Chondrocyte (in vitro differentiated cells): ENCODE data around the gene RGL2. TPM values are rescaled to one million over a fixed set of nuclear protein-coding genes. Genes with fewer than 3 reads are reported as not detected.

ENCODE experiments used
- DNase-seq: peaks from one replicate; pipeline ENCODE4 v3.0.0; 2021; ENCODE audit warnings: mixed read lengths, low spot score
- H3K27ac Mint-ChIP-seq: one replicate; pipeline ENCODE4 v1.8.0; 2021; ENCODE audit warnings: mild to moderate bottlenecking, moderate library complexity, mixed read lengths; ENCODE audit not compliant: unreplicated experiment
- H3K27me3 Mint-ChIP-seq: 2 replicates; pipeline ENCODE4 v1.8.0; 2021; ENCODE audit warnings: low read depth, mixed read lengths
- H3K36me3 Mint-ChIP-seq: 2 replicates; pipeline ENCODE4 v1.8.0; 2021; ENCODE audit warnings: low read depth, mixed read lengths
- H3K4me1 Mint-ChIP-seq: 2 replicates; pipeline ENCODE4 v1.8.0; 2021; ENCODE audit warnings: low read depth, mild to moderate bottlenecking, mixed read lengths
- H3K4me3 Mint-ChIP-seq: one replicate; pipeline ENCODE4 v1.8.0; 2021; ENCODE audit warnings: mild to moderate bottlenecking, moderate library complexity, mixed read lengths; ENCODE audit not compliant: unreplicated experiment
- H3K9me3 Mint-ChIP-seq: 2 replicates; pipeline ENCODE4 v1.8.0; 2021; ENCODE audit warnings: low read depth, mixed read lengths
- microRNA-seq: library from miRNA; unstranded; fragments of <30 nt; microRNA quantifications from one replicate; pipeline ENCODE4 v1.2.0, GENCODE V29; 2020; ENCODE audit warnings: borderline number of aligned reads
- total RNA-seq: library from RNA; stranded (reverse); gene quantifications from 3 replicates; pipeline ENCODE4 v1.2.1, GENCODE V29; 2021
- TF ChIP-seq, protein P1 (sequence below): fragments of 200-600 bp; sonication (generic); IDR thresholded peaks from 2 replicates; pipeline ENCODE4 v1.5.0; 2021; ENCODE audit warnings: antibody characterized with exemption, mild to moderate bottlenecking, moderate library complexity

RGL2 gene
- total RNA-seq, 1 donor from 2014 or later = 50.5 TPM

DNA sequence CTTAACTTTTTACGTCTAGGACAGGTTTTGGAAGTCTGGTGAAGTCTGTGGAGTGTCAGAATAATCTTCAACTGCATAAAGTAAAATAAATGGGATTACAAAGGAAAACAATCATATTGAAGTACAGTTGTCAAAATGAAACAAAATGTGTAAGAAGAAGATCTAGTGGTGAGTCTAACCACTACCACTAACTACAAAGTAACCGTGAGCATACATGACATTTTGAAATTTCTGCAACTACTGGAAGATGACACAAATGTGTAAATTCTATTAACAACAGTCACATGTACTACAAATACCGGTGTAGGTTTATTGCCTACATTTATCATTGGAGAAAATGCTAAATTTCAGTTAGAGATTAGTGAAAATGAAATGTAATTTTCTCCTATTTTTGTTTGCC, 56.8 kb downstream of the RGL2 start:
- Mint-ChIP-seq H3K27me3 (peaks cover 32% of the 10 kb centered on the region), H3K4me3 (no peak overlapping the region)

More for the DNA sequence above, 56.8 kb downstream of the RGL2 start:
- Mint-ChIP-seq H3K27ac (no peak overlapping the region), H3K9me3 (no peaks in the 10 kb centered on the region), H3K4me1 (no peaks in the 10 kb centered on the region), H3K36me3 (no peaks in the 10 kb centered on the region)
- TF ChIP-seq, protein P1, sequence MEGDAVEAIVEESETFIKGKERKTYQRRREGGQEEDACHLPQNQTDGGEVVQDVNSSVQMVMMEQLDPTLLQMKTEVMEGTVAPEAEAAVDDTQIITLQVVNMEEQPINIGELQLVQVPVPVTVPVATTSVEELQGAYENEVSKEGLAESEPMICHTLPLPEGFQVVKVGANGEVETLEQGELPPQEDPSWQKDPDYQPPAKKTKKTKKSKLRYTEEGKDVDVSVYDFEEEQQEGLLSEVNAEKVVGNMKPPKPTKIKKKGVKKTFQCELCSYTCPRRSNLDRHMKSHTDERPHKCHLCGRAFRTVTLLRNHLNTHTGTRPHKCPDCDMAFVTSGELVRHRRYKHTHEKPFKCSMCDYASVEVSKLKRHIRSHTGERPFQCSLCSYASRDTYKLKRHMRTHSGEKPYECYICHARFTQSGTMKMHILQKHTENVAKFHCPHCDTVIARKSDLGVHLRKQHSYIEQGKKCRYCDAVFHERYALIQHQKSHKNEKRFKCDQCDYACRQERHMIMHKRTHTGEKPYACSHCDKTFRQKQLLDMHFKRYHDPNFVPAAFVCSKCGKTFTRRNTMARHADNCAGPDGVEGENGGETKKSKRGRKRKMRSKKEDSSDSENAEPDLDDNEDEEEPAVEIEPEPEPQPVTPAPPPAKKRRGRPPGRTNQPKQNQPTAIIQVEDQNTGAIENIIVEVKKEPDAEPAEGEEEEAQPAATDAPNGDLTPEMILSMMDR = no peak
- DNase-seq = no peak

Small RNA genes within 50 kb of the gene (microRNA-seq; reads per million reads assigned to microRNA genes)
- gene MIR6834 = not detected
- not detected for gene MIR6873

Other genes with a start within 250 kb of the RGL2 start
- gene HLA-DPA1, start 225.3 kb downstream of the RGL2 start, total RNA-seq = 0.65 to 1.3 TPM (median 1.2 TPM) in 3 replicates
- 2.8 to 2.9 TPM (median 2.8 TPM) in 3 replicates for gene HLA-DPB1, start 223.0 kb downstream of the RGL2 start, total RNA-seq
- gene COL11A2, start 106.5 kb downstream of the RGL2 start, total RNA-seq = 2.8 to 10.0 TPM (median 10.0 TPM) in 3 replicates
- 45.1 to 51.5 TPM (median 46.5 TPM) in 3 replicates for gene RXRB, start 98.3 kb downstream of the RGL2 start, total RNA-seq
- gene SLC39A7, start 98.1 kb downstream of the RGL2 start, total RNA-seq = 222 to 238 TPM (median 225 TPM) in 3 replicates
- gene HSD17B8, start 94.3 kb downstream of the RGL2 start, total RNA-seq = 0.60 to 2.8 TPM (median 1.1 TPM) in 3 replicates
- 42.8 to 49.7 TPM (median 44.5 TPM) in 3 replicates for gene RING1, start 90.4 kb downstream of the RGL2 start, total RNA-seq
- 35.8 to 49.9 TPM (median 36.0 TPM) in 3 replicates for gene VPS52, start 27.1 kb downstream of the RGL2 start, total RNA-seq
- gene RPS18, start 26.9 kb downstream of the RGL2 start, total RNA-seq = 1,578 to 1,963 TPM (median 1,582 TPM) in 3 replicates
- 6.5 to 9.2 TPM (median 7.3 TPM) in 3 replicates for gene B3GALT4, start 21.8 kb downstream of the RGL2 start, total RNA-seq
- 42.4 to 79.7 TPM (median 48.1 TPM) in 3 replicates for gene WDR46, start 9.7 kb downstream of the RGL2 start, total RNA-seq
- 25.3 to 35.5 TPM (median 27.8 TPM) in 3 replicates for gene PFDN6, start 9.3 kb downstream of the RGL2 start, total RNA-seq
- gene TAPBP, start 15.1 kb upstream of the RGL2 start, total RNA-seq = 86.2 to 102 TPM (median 88.1 TPM) in 3 replicates
- 21.4 to 22.2 TPM (median 22.1 TPM) in 3 replicates for gene ZBTB22, start 18.8 kb upstream of the RGL2 start, total RNA-seq
- 26.3 to 27.1 TPM (median 26.4 TPM) in 3 replicates for gene DAXX, start 24.0 kb upstream of the RGL2 start, total RNA-seq
- 7.4 to 10.4 TPM (median 8.1 TPM) in 3 replicates for gene KIFC1, start 92.9 kb upstream of the RGL2 start, total RNA-seq
- gene PHF1, start 112.1 kb upstream of the RGL2 start, total RNA-seq = 39.0 to 43.2 TPM (median 42.7 TPM) in 3 replicates
- 204 to 241 TPM (median 218 TPM) in 3 replicates for gene CUTA, start 119.2 kb upstream of the RGL2 start, total RNA-seq
- gene SYNGAP1, start 121.1 kb upstream of the RGL2 start, total RNA-seq = 24.2 to 32.6 TPM (median 24.7 TPM) in 3 replicates
- gene ZBTB9, start 155.6 kb upstream of the RGL2 start, total RNA-seq = 6.8 to 7.8 TPM (median 7.1 TPM) in 3 replicates